G401 (cell line): Measurements from ENCODE around the gene CRYBG2. TPM values are rescaled to one million over a fixed set of nuclear protein-coding genes. Genes with fewer than 3 reads are reported as not detected.
"Not testable (repeated sequence)": the region's sequence is repeated elsewhere in the genome, so short reads cannot be mapped to it uniquely, and the experiment has no call there.

Experiments
- DNase-seq: peaks from one replicate; pipeline ENCODE4 v3.0.0-alpha.2; 2015; ENCODE audit warnings: low spot score
- in situ Hi-C: cut with HindIII; loops from 2 replicates; pipeline ENCODE4 v1.10.0; 2016; ENCODE audit warnings: low sequenced_read_pairs, mixed read lengths
- total RNA-seq: library from RNA; depleted of rRNA; stranded (reverse); fragments of >200 nt; shearing (Covaris generic); gene quantifications from 2 replicates; pipeline ENCODE4 v1.2.3, GENCODE V29; 2014

The CRYBG2 gene
- total RNA-seq, 1 experiment from 2014 or later: 5.5 TPM

DNA sequence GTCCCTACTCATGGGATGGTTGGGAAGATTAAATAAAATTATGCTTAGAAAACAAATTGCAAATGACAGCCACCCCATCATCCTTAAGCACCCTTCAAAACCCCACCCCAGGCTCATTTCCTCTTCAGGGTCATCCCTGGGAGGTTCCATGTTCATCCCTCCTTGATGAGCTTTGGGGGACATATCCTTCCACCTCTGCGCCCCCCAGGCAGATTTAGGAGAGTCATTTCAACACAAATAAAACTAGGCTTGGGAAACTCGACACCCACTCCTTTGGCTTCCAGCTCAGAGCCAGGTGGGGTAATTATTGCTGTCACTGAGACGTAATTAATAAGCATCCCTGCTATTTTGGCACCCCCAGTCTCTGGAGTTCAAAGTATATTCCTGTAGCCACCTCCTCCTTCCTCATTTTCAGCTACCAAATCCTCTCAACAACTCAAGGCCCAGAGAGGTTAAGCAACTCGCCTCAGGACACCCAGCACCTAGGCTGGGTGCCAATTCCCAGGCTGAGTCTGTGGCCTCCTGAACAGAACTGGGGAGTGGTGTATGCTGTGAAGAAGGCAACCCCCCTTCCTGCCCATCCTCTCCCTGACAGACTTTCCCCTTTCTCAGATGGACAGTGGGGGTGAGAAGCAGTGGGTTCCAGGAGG is 595 bp downstream of the CRYBG2 start:
- DNase-seq: no peak
- in situ Hi-C loops: no loop called here

DNA sequence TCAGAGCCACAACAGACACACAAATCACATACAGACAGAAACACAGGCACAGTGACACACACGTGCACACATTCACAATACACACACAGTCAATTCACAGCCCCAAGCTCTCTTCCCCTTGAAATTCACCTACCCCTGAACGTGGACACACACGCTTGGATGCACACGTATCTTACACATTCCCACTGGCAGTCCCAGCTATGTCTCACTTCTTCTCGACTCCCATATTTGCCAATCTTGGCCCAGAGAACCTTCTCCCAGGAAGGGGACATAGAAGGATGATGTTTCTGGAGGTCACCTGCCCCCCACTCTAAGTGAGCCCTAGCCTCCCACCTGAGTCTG is 1.6 kb downstream of the CRYBG2 start:
- in situ Hi-C loops: no loop called here
- DNase-seq: no peak

DNA sequence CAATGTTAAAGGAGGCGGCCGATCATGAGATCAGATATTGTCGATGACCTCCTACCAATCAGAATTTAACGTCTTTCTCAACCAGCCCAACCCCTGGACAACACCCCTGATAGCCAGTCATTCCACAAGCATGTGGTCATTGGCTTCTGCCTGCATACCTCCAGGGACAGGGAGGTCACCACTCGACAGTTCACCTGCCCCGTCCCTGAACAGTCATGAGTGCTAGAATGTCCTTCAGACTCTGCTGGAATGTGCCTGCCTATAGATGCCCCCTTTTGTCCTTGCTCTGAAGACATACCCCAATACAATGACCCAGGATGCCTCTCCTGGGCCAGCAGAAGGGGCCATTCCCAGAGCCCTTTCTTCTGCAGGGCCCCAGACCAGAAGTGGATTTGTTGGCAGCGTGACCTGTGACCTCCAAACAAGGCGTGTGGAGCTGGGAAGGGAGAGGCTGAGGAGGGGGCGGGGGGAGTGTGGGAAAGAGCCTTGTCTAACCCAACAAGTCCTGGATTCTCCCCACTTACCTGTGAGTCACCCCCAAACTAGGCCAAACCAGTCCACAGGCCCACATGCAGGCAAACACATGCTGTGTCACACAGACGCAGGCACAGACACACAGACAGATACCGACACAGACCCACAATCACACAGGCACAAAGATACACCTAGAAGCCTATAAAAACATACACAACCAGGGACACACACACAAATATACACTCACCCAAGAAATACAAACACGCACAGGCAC is 2.2 kb downstream of the CRYBG2 start:
- in situ Hi-C loops: no loop called here
- no peak for DNase-seq

DNA sequence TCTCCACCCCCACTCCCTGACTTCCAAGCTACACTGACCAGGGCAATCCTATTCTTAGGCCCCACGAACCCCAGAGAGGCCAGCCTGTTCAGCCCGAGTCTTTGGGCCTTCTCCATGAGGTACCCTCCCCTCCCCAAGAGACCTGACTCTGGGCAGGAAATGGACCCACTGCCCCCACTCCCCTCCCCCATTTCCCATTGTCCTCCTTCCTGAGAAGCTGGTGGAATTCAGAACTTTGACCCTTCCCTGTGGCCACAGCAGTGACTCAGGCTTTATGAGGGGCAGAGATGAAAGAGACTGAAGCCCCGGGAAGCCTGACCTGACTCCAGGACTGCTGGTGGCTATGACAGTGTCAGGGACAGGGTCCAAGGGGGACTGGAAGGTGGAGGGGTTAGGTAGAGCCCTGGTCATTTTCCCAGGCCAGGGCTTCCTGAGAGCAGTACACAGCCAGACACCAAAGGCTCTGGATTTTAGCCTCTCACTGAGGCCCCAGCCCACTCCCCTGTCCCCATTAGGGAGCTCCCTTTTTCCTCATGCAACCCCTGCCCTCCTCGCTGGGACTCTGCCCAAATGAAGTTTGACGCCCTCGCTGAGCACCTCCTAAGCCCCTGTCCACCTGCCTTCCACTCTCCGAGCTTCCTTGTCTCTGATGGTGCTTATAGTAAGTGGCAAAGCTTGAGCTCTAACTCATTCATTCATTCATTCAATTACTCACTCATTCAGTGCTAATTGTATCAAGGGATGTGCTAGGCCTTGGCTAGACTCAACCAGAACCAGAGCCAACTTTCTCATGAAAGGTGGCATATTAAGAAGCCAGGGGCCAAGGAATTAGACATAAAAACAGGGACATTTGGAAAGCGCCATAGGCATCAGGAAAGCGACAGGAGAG is 3.0 kb downstream of the CRYBG2 start:
- no peak for DNase-seq
- in situ Hi-C loops: no loop called here

DNA sequence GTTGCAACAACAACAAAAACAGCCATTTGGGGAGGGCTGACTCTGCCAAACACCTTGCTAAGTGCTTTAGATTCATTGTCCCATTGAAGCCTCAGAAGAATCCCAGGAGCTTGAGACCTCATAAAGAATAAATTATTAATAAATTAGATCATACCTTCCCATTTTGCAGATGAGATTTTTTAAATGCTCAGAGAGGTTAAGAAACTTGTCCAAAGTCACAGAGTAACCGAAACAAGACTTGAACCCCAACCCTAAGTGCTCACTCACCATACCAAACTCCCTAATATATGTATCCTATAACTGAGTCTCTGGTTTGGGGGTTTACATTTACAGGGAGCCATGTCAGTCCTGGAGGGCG is 3.6 kb downstream of the CRYBG2 start:
- in situ Hi-C loops: no loop called here

DNA sequence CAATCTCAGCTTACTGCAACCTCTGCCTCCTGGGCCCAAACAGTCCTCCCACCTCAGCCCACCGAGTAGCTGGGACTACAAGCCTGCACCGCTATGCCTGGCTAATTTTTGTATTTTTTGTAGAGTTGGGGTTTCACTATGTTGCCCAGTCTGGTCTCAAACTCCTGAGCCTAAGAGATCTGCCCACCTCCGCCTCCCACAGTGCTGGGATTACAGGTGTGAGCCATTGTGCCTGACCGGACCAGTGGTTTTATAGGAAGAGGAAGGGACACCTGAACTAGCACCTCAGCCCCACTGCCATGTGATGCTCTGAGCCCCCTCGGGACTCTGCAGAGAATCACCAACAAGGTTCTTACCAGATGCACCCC is 4.1 kb downstream of the CRYBG2 start:
- DNase-seq: no peak
- in situ Hi-C loops: no loop called here

More for the DNA sequence above, 3.6 kb downstream of the CRYBG2 start:
- no peak for DNase-seq

DNA sequence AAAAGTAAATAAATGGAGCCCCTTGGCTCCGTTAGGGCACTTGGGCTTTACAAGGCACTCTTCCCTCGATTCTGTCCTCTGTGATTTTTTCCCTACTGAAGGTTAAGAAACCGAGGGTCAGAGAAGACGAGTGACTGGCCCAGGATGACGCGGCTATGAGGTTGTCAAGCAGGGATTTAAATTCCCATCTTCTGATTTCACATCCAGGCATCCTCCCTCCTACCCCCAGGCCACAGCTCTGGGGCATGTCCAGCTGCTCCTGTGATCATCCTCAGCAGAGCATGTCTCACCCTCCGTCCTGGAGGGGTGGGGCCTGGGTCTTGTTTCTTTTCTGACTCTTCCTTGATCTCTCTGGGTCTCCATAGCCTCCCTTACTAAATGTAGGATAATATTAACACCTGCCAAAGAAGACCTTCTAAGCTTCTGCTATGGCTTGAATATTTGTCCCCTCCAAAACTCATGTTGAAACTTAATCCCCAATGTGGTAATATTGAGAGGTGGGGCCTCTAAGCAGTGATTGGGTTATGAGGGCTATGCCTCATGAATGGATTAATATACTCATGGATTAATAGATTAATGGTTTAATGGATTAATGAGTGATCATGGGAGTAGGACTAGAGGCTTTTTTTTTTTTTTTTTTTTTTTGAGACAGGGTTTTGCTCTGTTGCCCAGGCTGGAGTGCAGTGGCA is 4.6 kb downstream of the CRYBG2 start:
- no peak for DNase-seq
- in situ Hi-C loops: no loop called here

DNA sequence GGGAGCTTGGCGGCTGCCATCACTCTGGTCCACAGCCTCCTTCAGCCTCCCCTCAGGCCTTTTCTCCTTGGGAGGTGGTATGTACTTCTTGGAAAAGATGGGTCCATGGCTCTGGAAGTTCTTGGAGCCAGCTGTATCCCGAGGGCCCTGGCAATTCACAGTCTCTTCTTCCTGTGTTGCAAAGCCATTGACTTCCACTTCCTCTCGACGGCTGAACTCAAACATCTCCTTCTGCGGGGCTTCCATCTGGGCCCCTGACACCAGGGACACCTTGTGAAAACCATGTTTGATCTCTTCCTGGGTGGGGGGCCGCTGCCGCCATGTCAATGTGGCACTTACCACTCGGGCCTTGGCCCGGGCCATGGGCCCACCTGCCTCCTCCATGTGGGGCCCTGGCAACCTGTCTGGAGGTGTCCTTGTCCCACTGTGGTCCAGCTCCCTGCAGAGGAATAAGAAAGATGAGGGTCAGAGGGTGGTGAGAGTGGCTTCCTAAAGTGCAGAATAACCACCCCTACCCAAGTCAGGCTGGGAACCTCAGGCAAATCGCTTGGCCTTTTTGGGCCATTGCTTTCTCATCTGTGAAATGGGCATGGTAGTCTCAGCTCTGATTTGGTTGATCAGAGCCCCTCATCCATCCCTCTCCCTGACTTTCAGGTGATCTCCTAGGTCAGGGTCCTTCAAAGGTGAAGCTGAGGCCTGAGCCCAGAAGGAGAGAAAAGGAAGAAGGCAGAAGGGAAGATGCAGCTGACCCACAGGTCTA is 7.5 kb downstream of the CRYBG2 start:
- in situ Hi-C loops: no loop called here
- DNase-seq: no peak

DNA sequence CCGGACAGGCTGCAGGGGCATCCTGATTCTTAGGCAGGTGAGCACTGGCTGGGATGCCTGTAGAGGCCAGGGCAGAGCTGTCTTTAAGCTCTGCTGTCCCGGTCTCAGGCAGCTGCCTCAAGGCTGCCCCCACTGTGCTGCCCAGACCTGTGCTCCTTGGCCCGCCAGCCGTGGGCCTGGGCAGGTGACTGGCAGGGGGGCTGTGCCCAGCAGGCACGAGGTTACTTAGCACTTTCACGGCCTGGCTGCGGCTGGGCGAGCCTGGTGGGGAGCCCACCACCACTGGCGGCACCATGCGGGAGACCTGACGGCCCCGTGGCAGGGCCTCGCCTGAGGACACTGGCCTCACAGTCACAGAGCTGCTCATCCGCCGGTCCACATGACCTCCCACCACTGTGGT is 8.2 kb downstream of the CRYBG2 start:
- DNase-seq: no peak
- in situ Hi-C loops: no loop called here

DNA sequence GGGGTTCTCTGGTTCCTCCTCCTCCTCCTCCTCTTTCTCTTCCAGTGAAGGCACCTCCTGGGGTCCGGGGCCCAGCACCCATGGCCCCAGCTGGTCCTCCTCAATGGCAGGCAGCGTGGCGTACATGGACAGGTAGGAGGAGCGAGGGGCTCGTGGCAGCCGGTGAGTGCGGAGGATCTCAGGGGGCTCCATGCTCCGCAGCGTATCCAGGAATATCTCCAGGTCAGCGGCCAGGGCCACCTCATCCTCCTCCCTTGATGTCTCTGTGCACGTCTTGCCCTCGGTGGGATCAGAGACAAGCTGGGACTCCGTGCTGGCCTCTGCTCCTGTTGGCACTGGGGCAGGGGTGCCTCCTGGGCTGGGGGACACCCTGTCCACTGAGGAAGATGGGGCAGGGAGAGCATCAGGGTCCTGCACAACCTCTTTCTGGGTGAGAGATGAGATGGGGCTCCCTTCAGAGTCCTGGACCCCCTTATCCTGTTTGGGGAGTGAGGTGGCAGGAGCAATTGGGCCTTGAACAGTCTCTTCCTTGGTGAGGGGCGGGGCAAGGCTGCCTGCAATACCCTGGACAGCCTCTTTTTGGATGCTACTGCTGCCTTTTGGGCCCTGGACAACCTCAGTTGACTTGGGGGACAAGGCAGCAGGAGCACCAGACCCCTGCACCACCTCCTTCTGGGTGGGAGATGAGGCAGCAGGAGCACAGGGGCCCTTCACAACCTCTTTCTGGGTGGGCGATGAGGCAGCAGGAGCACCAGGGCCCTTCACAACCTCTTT is 9.6 kb downstream of the CRYBG2 start:
- in situ Hi-C loops: loop anchor here (5.0 kb wide), 1 partner anchor 48 kb away; no protein-coding TSS in a partner anchor
- no peak for DNase-seq

DNA sequence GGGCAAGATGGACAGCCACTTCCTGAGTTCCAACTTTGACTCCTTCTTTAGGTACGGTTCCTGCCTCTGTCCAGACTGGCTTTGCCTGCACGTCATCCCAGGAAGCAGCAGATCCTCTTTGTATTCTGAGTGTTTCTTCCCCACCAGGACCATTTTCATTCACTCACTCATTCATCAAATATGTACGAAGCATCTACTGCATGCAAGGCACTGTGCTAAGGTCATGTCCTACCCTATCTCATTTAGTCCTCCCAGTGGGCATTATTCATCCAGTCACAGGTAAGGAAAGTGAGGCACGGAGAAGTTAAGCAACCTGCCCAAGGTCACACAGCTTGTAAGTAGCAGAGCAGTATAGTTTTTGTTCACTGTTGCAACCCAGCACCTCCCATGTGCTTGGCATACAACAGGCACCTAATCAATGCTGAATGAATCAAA is 13.9 kb downstream of the CRYBG2 start:
- no peak for DNase-seq
- in situ Hi-C loops: loop anchor here (5.0 kb wide), 1 partner anchor 52 kb away; no protein-coding TSS in a partner anchor

DNA sequence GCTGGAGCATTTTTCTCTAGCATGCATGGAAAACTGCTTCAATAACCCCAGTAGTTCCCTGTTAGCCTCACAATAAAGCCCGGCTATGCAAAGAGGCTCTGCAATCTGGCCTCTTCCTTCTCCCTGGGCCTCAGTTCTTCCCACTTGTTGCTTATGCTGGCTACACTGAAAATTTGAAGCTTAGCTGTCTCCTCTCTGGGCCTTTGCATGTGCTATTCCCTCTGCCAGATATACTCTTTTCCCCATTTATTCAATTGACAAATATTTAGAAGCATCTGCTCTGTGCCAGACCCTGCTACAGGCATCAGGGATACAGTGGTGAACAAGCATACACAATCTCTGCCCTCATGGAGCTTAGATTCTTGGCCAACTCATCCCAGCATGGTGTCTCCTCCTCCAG is 15.3 kb downstream of the CRYBG2 start:
- in situ Hi-C loops: no loop called here
- DNase-seq: no peak

DNA sequence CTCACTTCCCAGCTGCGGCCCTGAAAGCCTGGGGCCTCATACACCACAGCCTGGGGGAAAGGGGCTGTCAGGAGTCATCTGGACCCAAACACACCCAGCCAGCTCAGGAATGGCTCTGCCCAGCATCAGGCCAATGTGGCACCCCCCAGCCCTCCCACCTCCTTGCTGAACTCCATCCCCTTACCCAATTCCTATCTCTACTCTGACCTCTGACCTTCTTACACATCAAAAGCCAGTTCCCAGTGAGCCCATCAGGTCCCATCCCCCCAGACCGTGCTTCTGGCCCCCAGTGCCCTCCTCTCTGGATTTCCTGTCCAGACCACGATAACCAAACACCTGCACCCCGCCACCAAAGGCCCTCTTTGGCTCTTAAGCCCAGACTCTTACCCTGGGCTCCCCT is 16.3 kb downstream of the CRYBG2 start:
- no peak for DNase-seq
- in situ Hi-C loops: no loop called here

DNA sequence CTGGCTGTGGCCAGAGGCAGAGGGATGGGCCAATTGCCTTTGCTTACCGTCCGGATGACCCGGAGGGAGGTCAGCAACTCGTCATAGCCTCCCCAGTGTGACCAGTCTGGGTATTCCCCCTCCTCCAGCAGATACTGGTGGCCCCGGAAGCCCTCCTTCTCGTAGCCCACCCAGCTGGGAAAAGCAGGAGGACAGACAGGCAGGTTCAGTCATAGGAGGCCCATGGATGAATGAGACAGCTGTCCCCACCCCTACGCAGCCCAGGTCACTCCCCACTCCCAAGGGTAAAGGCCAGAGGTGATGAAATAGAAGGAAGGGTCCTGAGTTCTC is 16.8 kb downstream of the CRYBG2 start:
- DNase-seq: no peak
- in situ Hi-C loops: no loop called here

DNA sequence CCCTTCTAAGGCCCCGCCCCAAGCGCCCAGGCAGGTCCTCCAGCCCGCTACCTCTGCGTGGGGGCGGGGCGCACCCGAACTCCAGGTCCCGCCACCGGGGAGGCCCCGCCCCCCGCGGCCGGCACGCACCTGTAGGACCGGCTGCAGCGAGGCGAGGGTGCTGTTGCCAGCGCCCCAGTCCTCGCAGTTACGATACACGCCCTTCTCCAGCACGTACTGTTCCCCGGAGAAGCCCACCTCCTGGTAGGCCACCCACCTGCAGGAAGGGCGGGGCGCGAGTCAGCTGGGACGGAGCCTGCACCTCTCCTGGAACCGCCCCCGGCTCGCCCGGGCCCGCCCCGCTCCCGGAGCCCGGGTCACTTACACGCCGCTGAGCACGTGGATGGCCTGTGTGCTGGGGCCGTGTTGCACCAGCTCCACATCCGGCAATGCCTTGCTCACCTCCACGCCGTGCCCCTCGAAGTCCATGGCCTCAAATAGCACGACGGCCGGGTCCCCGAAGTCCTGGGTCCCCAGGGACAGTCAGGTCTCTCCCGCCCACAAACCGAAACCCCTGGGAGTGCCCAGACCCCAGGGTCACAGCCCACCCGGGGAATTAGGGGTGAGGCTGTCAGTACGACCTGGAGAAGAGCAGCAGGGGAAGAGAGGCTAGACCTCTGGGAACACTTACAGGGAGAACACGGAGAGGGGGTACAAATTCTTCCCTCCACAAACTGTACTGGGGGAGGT is 17.3 kb downstream of the CRYBG2 start:
- DNase-seq: peak; percentile 60
- in situ Hi-C loops: no loop called here

DNA sequence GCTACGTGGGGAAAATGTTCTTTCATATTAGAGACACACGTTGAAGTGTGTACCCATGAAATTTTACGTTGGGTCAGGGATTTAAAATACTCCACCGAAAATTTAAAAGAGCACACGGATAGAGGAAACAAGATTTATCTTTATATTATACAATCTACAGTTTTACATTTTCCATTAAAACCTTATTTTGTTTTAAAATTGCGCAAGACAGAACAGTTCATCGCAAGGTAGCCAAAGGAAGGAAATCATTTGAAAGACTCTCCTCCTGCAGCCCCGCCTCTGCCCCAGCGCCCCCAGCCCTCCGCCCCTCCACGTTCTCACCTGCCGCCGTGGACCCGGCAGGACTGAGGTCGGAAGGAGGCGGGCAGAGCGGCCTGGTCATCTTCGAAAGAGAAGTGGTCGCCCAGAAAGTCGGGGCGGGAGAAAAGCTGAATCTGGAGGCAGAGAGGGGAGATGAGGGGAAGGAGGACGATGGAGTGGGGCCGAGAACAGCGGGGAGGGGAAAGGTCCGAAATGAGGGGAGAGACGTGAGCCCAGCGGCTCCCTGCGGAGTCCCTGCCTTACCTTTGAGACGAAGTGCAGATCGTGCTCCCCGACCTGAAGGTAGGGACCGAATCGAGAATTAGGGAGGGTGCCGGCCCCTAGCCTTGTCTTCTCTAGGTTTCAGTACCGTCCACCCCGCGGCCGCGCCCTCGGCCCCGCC is 18.0 kb downstream of the CRYBG2 start:
- DNase-seq: no peak
- in situ Hi-C loops: no loop called here

DNA sequence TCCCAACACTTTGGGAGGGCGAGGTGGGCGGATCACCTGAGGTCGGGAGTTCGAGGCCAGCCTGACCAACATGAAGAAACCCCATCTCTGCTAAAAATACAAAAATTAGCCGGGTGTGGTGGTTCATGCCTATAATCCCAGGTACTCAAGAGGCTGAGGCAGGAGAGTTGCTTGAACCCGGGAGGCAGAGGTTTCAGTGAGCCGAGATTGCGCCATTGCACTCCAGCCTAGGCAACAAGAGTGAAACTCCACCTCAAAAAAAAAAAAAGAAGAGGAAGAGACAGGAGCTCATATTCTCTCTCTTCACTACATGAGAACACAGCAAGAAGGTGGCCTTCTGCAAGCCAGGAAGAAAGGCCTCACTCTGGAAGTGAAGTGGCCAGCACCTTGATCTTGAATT is 20.6 kb downstream of the CRYBG2 start:
- in situ Hi-C loops, DNase-seq: not testable (repeated sequence)
